HL-60 (cell line): ENCODE results near the gene PPP3CB.

Source experiments
- DNase-seq, 2 experiments: peaks; one replicate each; pipeline ENCODE4 v3.0.0-alpha.2; 2010 to 2020; ENCODE audit warnings: low read depth in 1 of 2, low spot score in 1 of 2
- H3K27ac ChIP-seq: fragments of 250-450 bp; sonication (Bioruptor Pico); replicated peaks from 2 replicates; pipeline ENCODE4 v1.5.1; 2020; ENCODE audit warnings: mild to moderate bottlenecking, moderate library complexity
- H3K27me3 ChIP-seq: fragments of 250-450 bp; sonication (Bioruptor Pico); 2 replicates; pipeline ENCODE4 v1.5.1; 2021; ENCODE audit warnings: mild to moderate bottlenecking, moderate library complexity; ENCODE audit not compliant: insufficient read depth, poor library complexity, severe bottlenecking
- H3K4me3 ChIP-seq: replicated peaks from 2 replicates; pipeline ENCODE4 v1.5.1; 2011; ENCODE audit warnings: mild to moderate bottlenecking, control low read depth, low read length; ENCODE audit not compliant: insufficient read depth
- GABPA ChIP-seq: IDR thresholded peaks from 2 replicates; pipeline ENCODE4 v1.6.1; 2012; ENCODE audit warnings: low read depth
- POLR2AphosphoS5 ChIP-seq: IDR thresholded peaks from 2 replicates; pipeline ENCODE4 v1.6.1; 2012; ENCODE audit warnings: low read depth
- REST ChIP-seq: IDR thresholded peaks from 2 replicates; pipeline ENCODE4 v1.6.1; 2012; ENCODE audit warnings: low read depth; ENCODE audit not compliant: insufficient replicate concordance
- SPI1 ChIP-seq: IDR thresholded peaks from 2 replicates; pipeline ENCODE4 v1.6.1; 2012; ENCODE audit warnings: low read depth, mild to moderate bottlenecking, borderline replicate concordance
- TF ChIP-seq, protein P1 (sequence below): IDR thresholded peaks from one replicate; pipeline ENCODE4 v1.5.1; 2011; ENCODE audit warnings: low read length, control low read depth, inconsistent platforms; ENCODE audit not compliant: insufficient read depth

The PPP3CB gene

DNA sequence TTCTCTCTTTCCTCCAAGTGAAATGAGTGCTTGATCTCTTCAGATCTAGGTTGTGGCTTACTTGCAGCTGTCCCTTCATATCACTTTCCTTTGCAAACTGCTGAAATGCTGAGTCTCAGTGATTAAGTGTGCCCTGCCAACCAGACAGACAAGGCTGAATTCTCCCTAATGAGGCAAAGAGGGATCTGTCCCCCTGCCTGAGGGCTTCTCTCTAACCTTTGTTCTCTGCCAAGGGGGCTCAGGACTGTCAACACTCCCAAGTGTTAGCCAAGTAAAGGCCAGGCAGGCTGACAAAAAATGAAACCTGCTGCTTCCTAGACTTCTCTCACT, 62.3 kb downstream of the PPP3CB start, which contains the start of gene MSS51:
TSS of gene MSS51 (minus strand) at position 24 of the 330 bp plus-strand sequence. CDS start 5,277 bp downstream, outside the sequence.
- no peak for DNase-seq

GRCh38 chr10:73432646-73433537, 62.9 kb downstream of the PPP3CB start:
- no peak for DNase-seq
- Histone ChIP-seq H3K27me3 (no peaks in the 10 kb centered on the region), H3K4me3 (no peak overlapping the region), H3K27ac (no peak overlapping the region)
- no peak for TF ChIP-seq SPI1
- no peak for TF ChIP-seq GABPA
- TF ChIP-seq, protein P1, sequence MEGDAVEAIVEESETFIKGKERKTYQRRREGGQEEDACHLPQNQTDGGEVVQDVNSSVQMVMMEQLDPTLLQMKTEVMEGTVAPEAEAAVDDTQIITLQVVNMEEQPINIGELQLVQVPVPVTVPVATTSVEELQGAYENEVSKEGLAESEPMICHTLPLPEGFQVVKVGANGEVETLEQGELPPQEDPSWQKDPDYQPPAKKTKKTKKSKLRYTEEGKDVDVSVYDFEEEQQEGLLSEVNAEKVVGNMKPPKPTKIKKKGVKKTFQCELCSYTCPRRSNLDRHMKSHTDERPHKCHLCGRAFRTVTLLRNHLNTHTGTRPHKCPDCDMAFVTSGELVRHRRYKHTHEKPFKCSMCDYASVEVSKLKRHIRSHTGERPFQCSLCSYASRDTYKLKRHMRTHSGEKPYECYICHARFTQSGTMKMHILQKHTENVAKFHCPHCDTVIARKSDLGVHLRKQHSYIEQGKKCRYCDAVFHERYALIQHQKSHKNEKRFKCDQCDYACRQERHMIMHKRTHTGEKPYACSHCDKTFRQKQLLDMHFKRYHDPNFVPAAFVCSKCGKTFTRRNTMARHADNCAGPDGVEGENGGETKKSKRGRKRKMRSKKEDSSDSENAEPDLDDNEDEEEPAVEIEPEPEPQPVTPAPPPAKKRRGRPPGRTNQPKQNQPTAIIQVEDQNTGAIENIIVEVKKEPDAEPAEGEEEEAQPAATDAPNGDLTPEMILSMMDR: no peak
- TF ChIP-seq POLR2AphosphoS5: no peak
- no peak for TF ChIP-seq REST

More for the DNA sequence above, 62.3 kb downstream of the PPP3CB start, which contains the start of gene MSS51:
- Histone ChIP-seq H3K27me3 (no peaks in the 10 kb centered on the region), H3K4me3 (no peak within 1 kb of the TSS), H3K27ac (no peak within 1 kb of the TSS)
- TF ChIP-seq REST (no peak), GABPA (no peak), SPI1 (no peak), POLR2AphosphoS5 (no peak)
- TF ChIP-seq, protein P1: no peak

DNA sequence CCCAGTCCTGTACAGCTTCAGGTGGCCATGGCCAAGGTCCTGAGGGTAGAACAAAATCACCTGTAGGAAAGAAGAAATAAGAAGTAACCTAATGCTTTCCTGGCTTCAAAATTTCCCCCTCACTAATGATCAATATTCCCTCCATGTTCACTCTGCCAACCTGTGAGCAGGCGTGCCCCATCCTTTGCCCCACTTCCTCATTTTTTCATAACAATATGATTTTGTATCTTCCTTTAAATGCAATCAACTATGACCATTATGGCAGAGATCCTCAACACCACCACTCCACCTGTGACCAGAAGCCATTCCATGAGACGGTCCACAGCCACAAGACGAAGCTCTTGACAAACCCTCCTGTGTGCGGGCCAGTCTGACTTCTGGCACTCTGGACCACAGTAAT, 69.5 kb downstream of the PPP3CB start:
- no peak for TF ChIP-seq GABPA
- no peak for TF ChIP-seq REST
- TF ChIP-seq, protein P1: no peak
- TF ChIP-seq POLR2AphosphoS5: no peak
- peak; percentile 86 for TF ChIP-seq SPI1
- H3K27me3 ChIP-seq: no peaks in the 10 kb centered on the region
- DNase-seq: no peak
- H3K4me3 ChIP-seq: no peak overlapping the region
- no peak overlapping the region for H3K27ac ChIP-seq
